ENCODE results near the gene FAM181B. TPM values are rescaled to one million over a fixed set of nuclear protein-coding genes. Genes with fewer than 3 reads are reported as not detected.

Gene FAM181B
- under 1 TPM; 0.46 to 0.67 (median 0.50) TPM for total RNA-seq
- under 1 TPM; 0.49 to 0.57 TPM for polyA plus RNA-seq

GRCh38 chr11:82733444-82734119 lies at the start of gene FAM181B:
Gene FAM181B, minus strand, starts transcription at chr11:82733864. Its CDS starts 135 bp downstream, at chr11:82733729.
- Histone ChIP-seq H3K27ac (peak within 1 kb of the TSS in 1 of 4 donors; percentile 44), H3K4me3 (peak within 1 kb of the TSS; percentile 53 to 70 (median 60)), H3K36me3 (no peaks in the 10 kb centered on the region), H3K9me3 (no peaks in the 10 kb centered on the region), H3K27me3 (no peaks in the 10 kb centered on the region), H3K4me1 (peaks cover 0 to 3% (median 0%) of the 10 kb centered on the region in 3 donors)
- WGBS, 2 donors = 1% methylated on average over 60 to 67 of the region's 67 CpGs
- FAIRE-seq (no peak), ATAC-seq (peak; percentile 87 to 92 (median 91)), DNase-seq (peak; percentile 60 to 89 (median 69))
- intact Hi-C loops (cut with DNase I) = no loop called here
- no peak for TF ChIP-seq CTCF (IDR thresholded peaks at IDR 0.05)

GRCh38 chr11:82782825-82783374 lies 49.2 kb upstream of the FAM181B start:
- 74 to 81% methylated on average over 1 of the region's 1 CpG for WGBS, 2 donors
- ATAC-seq (no peak), FAIRE-seq (no peak), DNase-seq (no peak)
- no peaks in the 10 kb centered on the region for H3K36me3 ChIP-seq
- no peaks in the 10 kb centered on the region for H3K27me3 ChIP-seq
- no peak overlapping the region for H3K27ac ChIP-seq
- no peaks in the 10 kb centered on the region for H3K4me1 ChIP-seq
- intact Hi-C loops (cut with DNase I) = no loop called here
- H3K9me3 ChIP-seq = no peaks in the 10 kb centered on the region
- H3K4me3 ChIP-seq = no peak overlapping the region
- no peak for TF ChIP-seq CTCF (IDR thresholded peaks at IDR 0.05)

GRCh38 chr11:82778776-82779175 lies 45.1 kb upstream of the FAM181B start:
- 85 to 96% methylated on average over 1 of the region's 1 CpG for WGBS, 2 donors
- H3K36me3 ChIP-seq = no peaks in the 10 kb centered on the region
- H3K4me3 ChIP-seq = no peak overlapping the region
- no peak for TF ChIP-seq CTCF (IDR thresholded peaks at IDR 0.05)
- FAIRE-seq (no peak), DNase-seq (no peak), ATAC-seq (no peak)
- no peak overlapping the region for H3K27ac ChIP-seq
- H3K4me1 ChIP-seq = no peaks in the 10 kb centered on the region
- H3K9me3 ChIP-seq = no peaks in the 10 kb centered on the region
- H3K27me3 ChIP-seq = no peaks in the 10 kb centered on the region
- intact Hi-C loops (cut with DNase I) = no loop called here

- Histone ChIP-seq H3K27ac (no peak overlapping the region), H3K4me3 (no peak overlapping the region)
- no peak for ATAC-seq
Observed at GRCh38 chr11:82776377-82776776, 42.7 kb upstream of the FAM181B start.

More at GRCh38 chr11:82776377-82776776, 42.7 kb upstream of the FAM181B start:
- no peaks in the 10 kb centered on the region for H3K27me3 ChIP-seq
- intact Hi-C loops (cut with DNase I) = no loop called here
- no peak for TF ChIP-seq CTCF (IDR thresholded peaks at IDR 0.05)
- no peak for DNase-seq
- no peaks in the 10 kb centered on the region for H3K36me3 ChIP-seq
- no peak for FAIRE-seq
- WGBS, 2 donors = 69 to 77% methylated on average over 2 of the region's 2 CpGs
- H3K9me3 ChIP-seq = no peaks in the 10 kb centered on the region
- no peaks in the 10 kb centered on the region for H3K4me1 ChIP-seq

Data from pancreas (tissue), 10 donors.